Uterus (tissue), 2 donors: ENCODE results near the gene HGFAC.
"Not testable (repeated sequence)": the region's sequence is repeated elsewhere in the genome, so short reads cannot be mapped to it uniquely, and the experiment has no call there.

Source experiments
- CTCF ChIP-seq, 4 experiments: fragments of 200-600 bp in 2 of 4; fragments of 450-650 bp in 2 of 4; sonication (generic) in 2 of 4; IDR thresholded peaks; one replicate each; pipeline ENCODE4 v1.5.1; 2016 to 2019; ENCODE audit warnings: antibody characterized with exemption in 4 of 4, mild to moderate bottlenecking in 2 of 4, moderate library complexity in 1 of 4
- POLR2A ChIP-seq, 2 donors: fragments of 450-650 bp; IDR thresholded peaks; one replicate each; pipeline ENCODE4 v1.6.1; 2016; ENCODE audit warnings: antibody characterized with exemption in 2 of 2, mild to moderate bottlenecking in 1 of 2, moderate library complexity in 1 of 2

- not testable (repeated sequence) for TF ChIP-seq CTCF, POLR2A (IDR thresholded peaks at IDR 0.05)
Observed at GRCh38 chr4:3459156-3459555, 17.4 kb downstream of the HGFAC start.
